ENCODE measurements around the gene BHMT2.

The BHMT2 gene

DNA sequence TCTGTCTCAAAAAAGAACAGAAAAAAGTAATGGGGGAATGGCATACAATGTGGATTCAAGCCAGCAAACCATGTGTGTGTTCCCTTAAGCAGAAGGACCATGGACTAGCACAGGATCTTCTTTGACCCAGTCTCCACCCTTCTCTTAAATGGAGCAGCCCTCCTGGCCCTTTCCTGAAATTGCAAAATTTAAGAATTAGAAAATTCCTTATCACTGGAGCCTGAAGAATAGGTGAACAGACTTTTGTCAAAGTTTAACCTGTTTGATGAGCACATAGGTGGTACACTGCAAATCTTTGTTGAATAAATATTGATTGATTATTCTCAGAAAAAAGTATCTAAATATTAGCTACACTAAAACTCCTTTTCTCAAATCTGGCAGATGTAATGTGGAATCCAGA is 12.7 kb upstream of the BHMT2 start:
- DNase-seq (ENCODE audit: low read depth): no peak
- H3K4me3 ChIP-seq (ENCODE audit: low read depth, low read length): no peak overlapping the region
- TF ChIP-seq, protein P1, sequence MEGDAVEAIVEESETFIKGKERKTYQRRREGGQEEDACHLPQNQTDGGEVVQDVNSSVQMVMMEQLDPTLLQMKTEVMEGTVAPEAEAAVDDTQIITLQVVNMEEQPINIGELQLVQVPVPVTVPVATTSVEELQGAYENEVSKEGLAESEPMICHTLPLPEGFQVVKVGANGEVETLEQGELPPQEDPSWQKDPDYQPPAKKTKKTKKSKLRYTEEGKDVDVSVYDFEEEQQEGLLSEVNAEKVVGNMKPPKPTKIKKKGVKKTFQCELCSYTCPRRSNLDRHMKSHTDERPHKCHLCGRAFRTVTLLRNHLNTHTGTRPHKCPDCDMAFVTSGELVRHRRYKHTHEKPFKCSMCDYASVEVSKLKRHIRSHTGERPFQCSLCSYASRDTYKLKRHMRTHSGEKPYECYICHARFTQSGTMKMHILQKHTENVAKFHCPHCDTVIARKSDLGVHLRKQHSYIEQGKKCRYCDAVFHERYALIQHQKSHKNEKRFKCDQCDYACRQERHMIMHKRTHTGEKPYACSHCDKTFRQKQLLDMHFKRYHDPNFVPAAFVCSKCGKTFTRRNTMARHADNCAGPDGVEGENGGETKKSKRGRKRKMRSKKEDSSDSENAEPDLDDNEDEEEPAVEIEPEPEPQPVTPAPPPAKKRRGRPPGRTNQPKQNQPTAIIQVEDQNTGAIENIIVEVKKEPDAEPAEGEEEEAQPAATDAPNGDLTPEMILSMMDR (IDR thresholded peaks at IDR 0.05; ENCODE audit: low read depth, low read length, missing control alignments): no peak

DNA sequence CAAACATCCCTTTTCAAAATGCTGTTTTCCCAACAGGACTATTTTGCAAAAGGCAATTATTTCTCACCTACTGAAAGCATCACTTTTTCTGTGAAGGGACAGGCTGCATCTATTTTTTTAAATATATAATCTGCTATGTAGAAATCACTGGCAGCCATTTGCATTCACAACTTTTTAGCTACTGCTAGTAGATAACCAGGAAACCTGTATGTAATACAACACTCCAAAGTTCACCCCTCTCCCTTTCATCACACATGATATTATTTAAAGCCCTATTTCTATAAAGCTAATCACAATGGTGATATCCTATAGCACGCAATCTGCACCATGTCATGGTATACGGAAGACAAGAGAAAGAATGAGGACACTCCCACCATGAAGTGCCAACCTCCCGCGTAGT is 9.9 kb upstream of the BHMT2 start:
- no peak for DNase-seq (ENCODE audit: low read depth)
- no peak overlapping the region for H3K4me3 ChIP-seq (ENCODE audit: low read depth, low read length)
- TF ChIP-seq, protein P1 (IDR thresholded peaks at IDR 0.05; ENCODE audit: low read depth, low read length, missing control alignments): no peak

DNA sequence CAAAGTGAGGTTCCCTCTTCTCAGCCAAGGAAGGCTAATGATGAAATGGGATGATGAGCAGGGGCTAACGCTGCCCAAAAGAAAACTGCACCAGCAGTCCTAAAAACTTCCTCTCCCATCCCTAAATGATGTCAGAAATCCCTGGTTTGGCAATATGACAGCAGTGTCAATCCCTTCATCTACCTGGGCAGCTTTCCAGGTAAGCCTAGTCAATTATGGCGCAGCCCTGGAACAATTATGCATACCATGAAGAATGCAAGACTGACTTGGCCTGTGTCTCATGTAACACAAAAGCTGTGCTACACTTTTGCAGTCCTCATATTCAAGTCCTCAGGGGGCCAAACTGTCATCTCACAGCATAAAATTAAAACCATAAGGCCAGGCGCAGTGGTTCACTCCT is 7.1 kb upstream of the BHMT2 start:
- no peak for DNase-seq (ENCODE audit: low read depth)
- H3K4me3 ChIP-seq (ENCODE audit: low read depth, low read length): no peak overlapping the region

DNA sequence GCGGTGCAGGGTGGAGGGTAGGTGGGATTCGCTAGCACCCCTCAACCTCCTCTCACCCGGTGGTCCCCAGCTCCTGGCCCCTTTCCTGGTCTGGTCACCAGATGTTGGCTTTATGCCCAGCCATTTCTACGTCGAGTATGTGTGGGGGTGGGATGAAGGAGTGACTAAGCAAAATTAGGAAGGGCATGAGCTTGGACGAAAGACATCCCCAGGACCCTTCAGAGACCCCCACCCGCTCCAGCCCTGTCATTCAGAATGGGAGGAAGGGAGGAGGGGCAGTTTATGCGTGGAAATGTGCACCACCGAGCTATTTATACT is 742 bp downstream of the BHMT2 start:
- TF ChIP-seq, protein P1 (IDR thresholded peaks at IDR 0.05; ENCODE audit: low read depth, low read length, missing control alignments): no peak
- no peak for DNase-seq (ENCODE audit: low read depth)
- H3K4me3 ChIP-seq (ENCODE audit: low read depth, low read length): no peak overlapping the region

More for the DNA sequence above, 7.1 kb upstream of the BHMT2 start:
- TF ChIP-seq, protein P1 (IDR thresholded peaks at IDR 0.05; ENCODE audit: low read depth, low read length, missing control alignments): no peak

DNA sequence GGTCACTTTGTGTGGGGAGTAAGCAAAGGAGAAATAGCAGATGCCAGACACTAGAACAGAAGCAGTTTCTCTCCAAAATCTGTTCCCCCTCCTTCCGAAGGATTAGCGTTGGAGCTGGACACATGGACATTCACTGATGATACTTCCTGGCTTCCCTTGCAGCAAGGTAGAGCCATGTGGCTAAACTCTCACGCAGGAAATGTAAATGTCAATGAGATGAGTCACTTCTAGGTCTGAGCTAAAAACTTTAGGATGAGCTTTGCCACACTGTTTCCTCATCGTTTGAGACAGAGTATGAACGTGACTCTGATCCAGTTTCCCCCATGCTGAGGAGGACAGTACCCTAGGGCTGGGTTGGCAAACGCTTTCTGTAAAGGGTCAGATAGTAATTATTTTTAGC is 5.1 kb downstream of the BHMT2 start:
- DNase-seq (ENCODE audit: low read depth): no peak
- no peak overlapping the region for H3K4me3 ChIP-seq (ENCODE audit: low read depth, low read length)
- TF ChIP-seq, protein P1 (IDR thresholded peaks at IDR 0.05; ENCODE audit: low read depth, low read length, missing control alignments): no peak

DNA sequence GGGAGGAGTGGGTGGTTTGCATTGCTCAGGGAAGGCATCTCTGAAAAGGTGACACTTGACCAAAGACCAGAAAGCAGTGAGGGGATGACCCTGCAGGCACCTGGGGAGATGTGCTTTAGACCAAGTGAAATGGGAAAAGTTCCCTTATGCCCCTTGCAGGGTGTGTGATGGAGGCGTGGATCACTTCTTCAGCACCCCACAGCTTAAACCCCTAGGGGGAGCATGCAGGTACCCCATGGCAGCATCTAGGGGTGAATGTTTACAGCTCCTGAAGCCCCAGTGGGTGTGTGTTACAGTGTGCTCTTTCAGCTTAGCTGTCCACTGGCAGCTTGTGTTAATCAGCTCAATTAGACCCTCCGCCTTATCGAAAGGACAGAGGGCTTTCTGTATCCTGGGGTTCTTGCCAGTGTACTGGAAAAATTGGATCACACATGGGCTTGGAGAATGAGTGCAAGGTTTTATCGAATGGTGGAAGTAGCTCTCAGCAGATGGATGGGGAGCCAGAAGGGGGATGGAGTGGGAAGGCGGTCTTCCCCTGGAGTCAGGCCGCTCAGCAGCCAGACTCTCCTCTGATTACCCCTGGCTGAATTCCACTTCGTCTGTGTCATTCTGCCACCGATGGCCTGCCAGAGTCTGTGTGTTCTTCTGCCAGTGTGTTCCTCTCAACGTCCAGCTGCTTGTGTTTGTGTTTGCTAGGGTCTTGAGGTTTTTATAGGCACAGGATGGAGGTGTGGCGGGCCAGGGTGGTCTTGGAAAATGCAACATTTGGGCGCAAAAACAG is 6.3 kb downstream of the BHMT2 start:
- TF ChIP-seq, protein P1 (IDR thresholded peaks at IDR 0.05; ENCODE audit: low read depth, low read length, missing control alignments): peak; percentile 26
- no peak overlapping the region for H3K4me3 ChIP-seq (ENCODE audit: low read depth, low read length)
- DNase-seq (ENCODE audit: low read depth): no peak

DNA sequence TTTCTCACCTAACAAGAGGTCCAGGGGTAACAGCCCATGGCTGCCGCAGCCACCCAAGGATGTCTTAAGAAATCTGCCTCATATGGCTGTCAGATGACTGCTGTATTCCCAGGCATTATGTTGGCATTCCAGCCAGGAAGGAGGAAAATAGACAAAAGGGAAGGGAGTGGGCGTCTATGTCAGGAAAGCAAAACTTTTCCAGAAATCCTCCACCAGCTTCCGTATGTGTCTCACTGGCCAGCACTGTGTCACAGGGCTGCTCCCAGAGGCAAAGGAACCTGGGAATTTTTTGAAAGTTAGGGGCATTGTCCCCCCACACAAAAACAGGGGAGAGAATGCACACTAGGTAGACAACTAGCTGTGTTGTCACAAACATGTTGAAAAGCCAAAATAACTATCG is 7.3 kb downstream of the BHMT2 start:
- no peak for DNase-seq (ENCODE audit: low read depth)
- no peak overlapping the region for H3K4me3 ChIP-seq (ENCODE audit: low read depth, low read length)
- TF ChIP-seq, protein P1 (IDR thresholded peaks at IDR 0.05; ENCODE audit: low read depth, low read length, missing control alignments): no peak

Measured in GM12864 (cell line).